HG03139 (cell line): Measurements from ENCODE around the gene TICAM1.
"Not testable (repeated sequence)": the region's sequence is repeated elsewhere in the genome, so short reads cannot be mapped to it uniquely, and the experiment has no call there.

Source experiments
- ATAC-seq: cut with Tn5 transposase; IDR thresholded peaks from one replicate; pipeline ENCODE4 v1.9.1; 2021; ENCODE audit not compliant: unreplicated experiment

TICAM1 gene

GRCh38 chr19:4806384-4806783 lies 25.1 kb downstream of the TICAM1 start:
- ATAC-seq: no peak

- ATAC-seq: not testable (repeated sequence)
Observed at GRCh38 chr19:4805140-4805539, 26.4 kb downstream of the TICAM1 start.

GRCh38 chr19:4803736-4804695 lies 27.5 kb downstream of the TICAM1 start:
- ATAC-seq: no peak

GRCh38 chr19:4802711-4803110 lies 28.8 kb downstream of the TICAM1 start:
- no peak for ATAC-seq

GRCh38 chr19:4801085-4801619 lies 30.4 kb downstream of the TICAM1 start:
- no peak for ATAC-seq

GRCh38 chr19:4800591-4801081 lies 30.9 kb downstream of the TICAM1 start:
- ATAC-seq: no peak

GRCh38 chr19:4795400-4795799 lies 36.1 kb downstream of the TICAM1 start:
- ATAC-seq: no peak

GRCh38 chr19:4794971-4795370 lies 36.5 kb downstream of the TICAM1 start:
- no peak for ATAC-seq

GRCh38 chr19:4793278-4793677 lies 38.2 kb downstream of the TICAM1 start:
- not testable (repeated sequence) for ATAC-seq

GRCh38 chr19:4792866-4793195 lies 38.7 kb downstream of the TICAM1 start:
- ATAC-seq: not testable (repeated sequence)

- ATAC-seq: not testable (repeated sequence)
Observed at GRCh38 chr19:4792019-4792865, 39.3 kb downstream of the TICAM1 start.

GRCh38 chr19:4791183-4792018 lies 40.1 kb downstream of the TICAM1 start, which contains the start of gene FEM1A:
TSS of gene FEM1A (plus strand) at chr19:4791734. CDS start at chr19:4791855, 121 bp downstream.
- peak; percentile 93 for ATAC-seq

- ATAC-seq: not testable (repeated sequence)
Observed at GRCh38 chr19:4786412-4787016, 45.0 kb downstream of the TICAM1 start.

- no peak for ATAC-seq
Observed at GRCh38 chr19:4781801-4782200, 49.7 kb downstream of the TICAM1 start.

GRCh38 chr19:4780860-4781259 lies 50.7 kb downstream of the TICAM1 start:
- no peak for ATAC-seq

GRCh38 chr19:4778124-4778523 lies 53.4 kb downstream of the TICAM1 start:
- not testable (repeated sequence) for ATAC-seq

GRCh38 chr19:4776436-4777211 lies 54.9 kb downstream of the TICAM1 start:
- no peak for ATAC-seq

- no peak for ATAC-seq
Observed at GRCh38 chr19:4775627-4776152, 55.8 kb downstream of the TICAM1 start.

- ATAC-seq: no peak
Observed at GRCh38 chr19:4774136-4774535, 57.4 kb downstream of the TICAM1 start.
